VCaP (cell line): Measurements from ENCODE around the gene TYSND1.

Experiments used
- H3K27ac ChIP-seq: fragments of 450-650 bp; 2 replicates; pipeline ENCODE4 v1.5.1; 2017
- CTCF ChIP-seq: fragments of 450-650 bp; conservative IDR thresholded peaks from 2 replicates; pipeline ENCODE4 v1.5.1; 2017; ENCODE audit warnings: mild to moderate bottlenecking, moderate library complexity

Gene TYSND1

GRCh38 chr10:70145666-70146488, 623 bp downstream of the TYSND1 start:
- peak; percentile 75 for TF ChIP-seq CTCF
- peak overlapping the region; percentile 90 for H3K27ac ChIP-seq

GRCh38 chr10:70145166-70145665, 1.3 kb downstream of the TYSND1 start:
- peak overlapping the region; percentile 90 for H3K27ac ChIP-seq
- no peak for TF ChIP-seq CTCF

GRCh38 chr10:70144372-70145110, 2.0 kb downstream of the TYSND1 start:
- peak overlapping the region; percentile 90; the same call in 1 of the 2 replicates for H3K27ac ChIP-seq
- no peak for TF ChIP-seq CTCF

GRCh38 chr10:70142555-70142954, 3.9 kb downstream of the TYSND1 start:
- no peak for TF ChIP-seq CTCF
- H3K27ac ChIP-seq, result no peak overlapping the region

GRCh38 chr10:70140297-70140696, 6.2 kb downstream of the TYSND1 start:
- TF ChIP-seq CTCF, result no peak
- no peak overlapping the region for H3K27ac ChIP-seq

GRCh38 chr10:70139997-70140250, 6.6 kb downstream of the TYSND1 start:
- TF ChIP-seq CTCF, result no peak
- H3K27ac ChIP-seq, result no peak overlapping the region

- TF ChIP-seq CTCF, result no peak
Measured at GRCh38 chr10:70139151-70139996, 7.1 kb downstream of the TYSND1 start.

More at GRCh38 chr10:70139151-70139996, 7.1 kb downstream of the TYSND1 start:
- no peak overlapping the region for H3K27ac ChIP-seq
